Sigmoid colon (tissue), 7 donors: ENCODE data around the gene KCNJ4. TPM values are rescaled to one million over a fixed set of nuclear protein-coding genes. Genes with fewer than 3 reads are reported as not detected.

Experiments used
- DNase-seq: peaks from one replicate; pipeline ENCODE4 v3.0.0-alpha.2; 2019
- H3K27ac ChIP-seq, 4 donors: fragments of 200-600 bp; sonication (generic); one replicate each; pipeline ENCODE4 v1.5.1; 2016 to 2019; ENCODE audit warnings: mild to moderate bottlenecking in 1 of 4
- H3K27me3 ChIP-seq, 3 donors: fragments of 200-600 bp; sonication (generic); one replicate each; pipeline ENCODE4 v1.5.1; 2019; ENCODE audit warnings: mild to moderate bottlenecking in 1 of 3
- H3K36me3 ChIP-seq, 4 donors: fragments of 200-600 bp; sonication (generic); one replicate each; pipeline ENCODE4 v1.5.1; 2016 to 2019
- H3K4me1 ChIP-seq, 4 donors: fragments of 200-600 bp; sonication (generic); one replicate each; pipeline ENCODE4 v1.5.1; 2017 to 2019
- H3K4me3 ChIP-seq, 4 donors: fragments of 200-600 bp; sonication (generic); one replicate each; pipeline ENCODE4 v1.5.1; 2017 to 2019; ENCODE audit warnings: mild to moderate bottlenecking in 2 of 4, moderate library complexity in 1 of 4
- H3K9me3 ChIP-seq, 4 donors: fragments of 200-600 bp in 3 of 4; sonication (generic) in 3 of 4; one replicate each; pipeline versions ENCODE4 v1.5.1 to v1.6.1; 2013 to 2019
- CTCF ChIP-seq, 4 experiments: fragments of 450-650 bp in 3 of 4; fragments of 200-600 bp in 1 of 4; IDR thresholded peaks; one replicate each; pipeline ENCODE4 v1.5.1; 2016 to 2019; ENCODE audit warnings: antibody characterized with exemption in 4 of 4, mild to moderate bottlenecking in 3 of 4, moderate library complexity in 2 of 4
- EP300 ChIP-seq, 4 donors: sonication (generic); formaldehyde crosslinking; IDR thresholded peaks; one replicate each; pipeline ENCODE4 v1.6.1; 2017; ENCODE audit warnings: antibody characterized with exemption in 4 of 4
- POLR2A ChIP-seq, 2 donors: fragments of 450-650 bp; IDR thresholded peaks; one replicate each; pipeline ENCODE4 v1.6.1; 2016; ENCODE audit warnings: antibody characterized with exemption in 2 of 2, mild to moderate bottlenecking in 2 of 2, moderate library complexity in 2 of 2
- POLR2AphosphoS5 ChIP-seq, 4 donors: sonication (generic); formaldehyde crosslinking; IDR thresholded peaks; one replicate each; pipeline ENCODE4 v1.6.1; 2017; ENCODE audit warnings: antibody characterized with exemption in 4 of 4
- WGBS, 2 donors: extraction: QIAGEN DNeasy Blood & Tissue Kit; methylation state at CpG; one replicate each; pipeline ENCODE4 v1.1.7; 2013; 5-methylcytosine and 5-hydroxymethylcytosine counted together
- intact Hi-C: fragments of 100-400 bp; cut with DNase I; formaldehyde crosslinking; loops from one replicate; pipeline ENCODE4 v1.15.1; 2023
- polyA plus RNA-seq, 3 donors: library from polyadenylated mRNA; stranded (reverse); fragments of 200-250 nt; gene quantifications; one replicate each; pipeline ENCODE4 v1.2.3, GENCODE V29; 2013
- total RNA-seq, 4 donors: library from RNA; depleted of rRNA; stranded (reverse); fragments of >200 nt; gene quantifications; one replicate each; pipeline ENCODE4 v1.1.0, GENCODE V29; 2016
- donor health status: healthy with polysubstance abuse.
- donor health status: Bipolar disorder and iron deficiency.
- donor health status: healthy.

KCNJ4 gene
- total and polyA plus RNA-seq, 7 donors = 0.03 TPM; not detected in 6

DNA sequence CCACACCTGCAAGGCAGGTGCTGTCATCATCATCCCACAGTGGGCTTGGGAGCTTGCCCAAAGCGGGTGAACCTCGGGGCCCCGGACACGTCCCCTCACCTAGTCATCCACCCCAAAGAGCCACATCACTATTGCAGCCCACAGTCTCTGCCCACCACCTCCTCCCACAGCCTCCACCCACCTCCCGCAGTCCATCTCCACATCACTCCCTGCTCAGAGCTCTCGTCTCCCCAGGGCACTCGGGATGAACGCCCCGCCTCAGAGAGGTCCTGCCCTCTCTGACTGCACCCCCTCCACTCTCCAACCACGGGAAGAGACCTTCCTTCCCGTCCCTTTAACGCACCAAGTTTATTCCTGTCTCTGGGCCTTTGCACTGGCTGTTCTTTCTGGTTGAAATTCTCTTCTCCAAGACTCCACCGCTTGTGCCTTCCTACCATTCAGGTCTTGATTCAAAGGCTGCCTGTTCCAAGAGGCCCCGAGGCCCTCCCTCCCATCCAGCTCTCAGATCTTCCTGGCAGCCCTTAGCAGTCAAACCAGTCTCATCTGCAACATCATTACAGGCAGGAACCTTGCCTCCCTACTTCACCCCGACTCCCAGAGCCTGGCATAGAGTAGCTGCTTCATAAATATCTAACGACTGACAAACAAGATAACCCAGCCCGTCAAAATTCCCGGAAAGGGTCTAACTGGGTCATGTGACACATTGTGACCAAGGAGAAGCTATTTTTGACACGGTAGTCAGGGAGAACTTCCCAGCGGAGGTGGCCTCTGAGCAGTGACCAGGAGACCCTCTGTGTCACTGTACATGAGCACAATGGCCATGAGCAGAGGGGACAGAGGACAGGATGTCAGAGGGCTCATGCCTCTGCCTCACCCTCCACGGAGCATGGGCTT lies 11.1 kb downstream of the KCNJ4 start:
- no peak overlapping the region for H3K27ac ChIP-seq
- WGBS, 2 donors = 34 to 61% methylated on average over 21 of the region's 21 CpGs
- H3K4me3 ChIP-seq = no peak overlapping the region
- intact Hi-C loops = no loop called here
- no peaks in the 10 kb centered on the region for H3K9me3 ChIP-seq
- H3K36me3 ChIP-seq = no peaks in the 10 kb centered on the region
- no peak for DNase-seq
- TF ChIP-seq POLR2AphosphoS5 (IDR thresholded peaks at IDR 0.05) = no peak
- no peak for TF ChIP-seq POLR2A (IDR thresholded peaks at IDR 0.05)
- no peak for TF ChIP-seq EP300 (IDR thresholded peaks at IDR 0.05)
- TF ChIP-seq CTCF (IDR thresholded peaks at IDR 0.05) = no peak
- H3K4me1 ChIP-seq = no peaks in the 10 kb centered on the region
- H3K27me3 ChIP-seq = peaks cover 0 to 22% (median 6%) of the 10 kb centered on the region in 3 donors

GRCh38 chr22:38442967-38443627 lies 11.9 kb downstream of the KCNJ4 start:
- no peak overlapping the region for H3K4me3 ChIP-seq
- DNase-seq = no peak
- no peaks in the 10 kb centered on the region for H3K4me1 ChIP-seq
- H3K36me3 ChIP-seq = no peaks in the 10 kb centered on the region
- H3K9me3 ChIP-seq = no peaks in the 10 kb centered on the region
- intact Hi-C loops = no loop called here
- 49 to 64% methylated on average over 13 of the region's 13 CpGs for WGBS, 2 donors
- no peak overlapping the region for H3K27ac ChIP-seq
- TF ChIP-seq EP300 (IDR thresholded peaks at IDR 0.05) (no peak), POLR2A (IDR thresholded peaks at IDR 0.05) (no peak), POLR2AphosphoS5 (IDR thresholded peaks at IDR 0.05) (no peak), CTCF (IDR thresholded peaks at IDR 0.05) (no peak)
- peaks cover 0 to 14% (median 6%) of the 10 kb centered on the region in 3 donors for H3K27me3 ChIP-seq

DNA sequence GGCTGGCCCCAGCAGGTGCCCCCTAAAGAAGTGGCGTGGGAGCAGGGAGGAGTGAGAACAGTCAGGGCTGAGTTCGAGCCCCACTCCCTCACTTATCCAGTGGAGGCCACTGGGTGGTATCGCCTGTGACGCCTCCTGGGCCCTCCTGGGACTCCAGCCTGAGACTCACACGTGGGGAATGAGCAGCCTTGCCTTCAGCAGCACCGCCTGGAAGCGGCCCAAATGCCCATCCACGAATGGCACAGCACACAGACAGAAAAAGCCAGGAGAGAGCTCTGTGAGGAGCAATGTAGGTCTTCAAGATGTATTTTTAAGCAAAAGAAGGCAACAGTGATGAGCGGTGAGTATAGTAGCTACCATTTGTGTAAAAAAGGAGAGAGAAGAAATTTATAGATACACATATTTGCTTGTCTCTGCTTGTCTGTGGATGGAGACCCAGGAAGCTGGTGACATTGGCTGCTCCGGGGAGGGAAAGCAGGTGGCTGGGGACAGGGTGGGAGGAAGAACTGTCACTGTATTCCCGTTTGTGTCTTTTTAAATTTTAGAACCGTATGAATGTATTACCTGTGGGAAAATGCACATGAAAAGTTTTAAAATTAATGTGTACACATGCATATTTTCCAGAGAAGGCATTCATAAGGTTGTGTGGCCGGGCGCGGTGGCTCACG lies 13.2 kb downstream of the KCNJ4 start:
- no peak for DNase-seq
- Histone ChIP-seq H3K4me3 (no peak overlapping the region), H3K36me3 (no peaks in the 10 kb centered on the region), H3K27ac (no peak overlapping the region), H3K9me3 (no peaks in the 10 kb centered on the region), H3K4me1 (no peaks in the 10 kb centered on the region), H3K27me3 (peaks cover 0 to 6% (median 5%) of the 10 kb centered on the region in 3 donors)
- intact Hi-C loops = no loop called here
- TF ChIP-seq EP300 (IDR thresholded peaks at IDR 0.05) = no peak
- TF ChIP-seq POLR2A (IDR thresholded peaks at IDR 0.05) = no peak
- no peak for TF ChIP-seq POLR2AphosphoS5 (IDR thresholded peaks at IDR 0.05)
- TF ChIP-seq CTCF (IDR thresholded peaks at IDR 0.05) = no peak
- 64 to 79% methylated on average over 16 of the region's 16 CpGs for WGBS, 2 donors

- H3K4me3 ChIP-seq = no peak overlapping the region
- H3K36me3 ChIP-seq = no peaks in the 10 kb centered on the region
- no peaks in the 10 kb centered on the region for H3K9me3 ChIP-seq
- intact Hi-C loops = no loop called here
- no peak for DNase-seq
- no peak overlapping the region for H3K27ac ChIP-seq
- H3K4me1 ChIP-seq = no peaks in the 10 kb centered on the region
- peaks cover 0 to 1% (median under 1%) of the 10 kb centered on the region in 3 donors for H3K27me3 ChIP-seq
- WGBS, 2 donors = 74 to 81% methylated on average over 14 of the region's 14 CpGs
- TF ChIP-seq EP300 (IDR thresholded peaks at IDR 0.05) = no peak
- TF ChIP-seq CTCF (IDR thresholded peaks at IDR 0.05) = no peak
- TF ChIP-seq POLR2A (IDR thresholded peaks at IDR 0.05) = no peak
These were observed 14.2 kb downstream of the KCNJ4 start for GRCh38 chr22:38440747-38441350.
